GM18498 (cell line): ENCODE results near the gene WLS.
"Not testable (repeated sequence)": the region's sequence is repeated elsewhere in the genome, so short reads cannot be mapped to it uniquely, and the experiment has no call there.

Experiments
- ATAC-seq: cut with Tn5 transposase; IDR thresholded peaks from one replicate; pipeline ENCODE4 v1.9.1; 2021; ENCODE audit warnings: mild to moderate bottlenecking, moderate library complexity; ENCODE audit not compliant: unreplicated experiment

The WLS gene

GRCh38 chr1:68201546-68202238 is 30.6 kb downstream of the WLS start:
- ATAC-seq: no peak

- no peak for ATAC-seq
These were observed 32.7 kb downstream of the WLS start for GRCh38 chr1:68199603-68200002.

- ATAC-seq: no peak
These were observed 33.6 kb downstream of the WLS start for GRCh38 chr1:68198752-68199151.

GRCh38 chr1:68197891-68198290 is 34.4 kb downstream of the WLS start:
- no peak for ATAC-seq

GRCh38 chr1:68197461-68197860 is 34.9 kb downstream of the WLS start:
- no peak for ATAC-seq

- no peak for ATAC-seq
These were observed 35.6 kb downstream of the WLS start for GRCh38 chr1:68196676-68197075.

GRCh38 chr1:68191717-68192116 is 40.6 kb downstream of the WLS start:
- no peak for ATAC-seq

- no peak for ATAC-seq
These were observed 43.5 kb downstream of the WLS start for GRCh38 chr1:68188644-68189340.

- peak; percentile 50 for ATAC-seq
These were observed 44.2 kb downstream of the WLS start for GRCh38 chr1:68188060-68188538.

- no peak for ATAC-seq
These were observed 46.6 kb downstream of the WLS start for GRCh38 chr1:68185743-68186142.

GRCh38 chr1:68183895-68184294 is 48.4 kb downstream of the WLS start:
- ATAC-seq: no peak

GRCh38 chr1:68181165-68181556 is 51.2 kb downstream of the WLS start:
- ATAC-seq: peak; percentile 51

GRCh38 chr1:68180441-68181164 is 51.7 kb downstream of the WLS start:
- ATAC-seq: peak; percentile 51

GRCh38 chr1:68178821-68179490 is 53.4 kb downstream of the WLS start:
- ATAC-seq: peak; percentile 69

- no peak for ATAC-seq
These were observed 56.5 kb downstream of the WLS start for GRCh38 chr1:68175621-68176398.

- ATAC-seq: no peak
These were observed 57.6 kb downstream of the WLS start for GRCh38 chr1:68174738-68175113.

- ATAC-seq: no peak
These were observed 58.2 kb downstream of the WLS start for GRCh38 chr1:68173936-68174737.

GRCh38 chr1:68173283-68173935 is 58.9 kb downstream of the WLS start:
- ATAC-seq: peak; percentile 46

- not testable (repeated sequence) for ATAC-seq
These were observed 60.5 kb downstream of the WLS start for GRCh38 chr1:68171795-68172194.
